Measurements from ENCODE around the gene CLRN3. TPM values are rescaled to one million over a fixed set of nuclear protein-coding genes. Genes with fewer than 3 reads are reported as not detected.

CLRN3 gene
- total RNA-seq, 2 experiments from 2014 or later: not detected

DNA sequence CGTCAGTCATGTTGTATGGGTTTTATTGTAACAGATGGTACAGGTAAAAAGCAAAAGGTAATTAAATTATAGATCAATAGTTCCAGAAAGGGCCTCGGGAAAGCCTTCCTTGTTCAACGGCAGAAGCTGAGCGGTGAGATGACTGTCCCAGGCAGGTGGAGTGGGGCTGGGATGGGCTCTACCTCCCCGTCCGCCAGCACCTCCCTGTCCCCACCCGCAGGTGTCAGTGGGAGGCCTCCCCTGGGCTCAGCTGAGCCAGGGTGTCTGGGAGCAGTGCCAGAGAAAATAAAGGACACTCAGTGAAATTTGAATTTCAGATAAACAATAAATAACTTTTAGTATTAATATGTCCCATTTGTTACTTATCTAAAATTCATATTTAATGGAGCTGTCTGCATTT lies 58.9 kb downstream of the CLRN3 start:
- peaks cover 7% of the 10 kb centered on the region for H3K27me3 Mint-ChIP-seq
- intact Hi-C loops (cut with DNase I, micrococcal nuclease): no loop called here
- H3K4me1 Mint-ChIP-seq: no peaks in the 10 kb centered on the region
- DNase-seq (no peak), ATAC-seq (no peak)
- H3K9me3 Mint-ChIP-seq (ENCODE audit: low read depth): no peaks in the 10 kb centered on the region
- ChIA-PET CTCF (no interaction called here), POLR2A (no interaction called here)
- no peak overlapping the region for H3K27ac Mint-ChIP-seq
- H3K4me3 Mint-ChIP-seq: no peak overlapping the region
- H3K36me3 Mint-ChIP-seq (ENCODE audit: low read depth): no peaks in the 10 kb centered on the region

DNA sequence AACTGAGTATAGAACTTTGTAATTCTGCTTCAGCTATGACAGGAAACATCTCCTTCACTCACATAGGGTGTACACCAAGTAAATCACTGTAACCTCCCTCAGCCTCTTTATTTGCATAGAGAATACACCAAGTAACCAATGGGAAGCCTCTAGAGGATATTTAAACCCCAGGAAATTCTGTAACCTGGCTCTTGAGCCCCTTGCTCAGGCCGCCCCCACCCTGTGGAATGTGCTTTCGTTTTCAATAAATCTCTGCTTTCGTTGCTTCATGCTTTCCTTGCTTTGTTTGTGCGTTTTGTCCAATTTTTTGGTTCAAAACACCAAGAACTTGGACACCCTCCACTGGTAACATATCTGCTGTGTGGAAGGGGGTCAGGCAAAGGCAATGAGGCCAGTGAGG lies 60.2 kb downstream of the CLRN3 start:
- Mint-ChIP-seq H3K4me1 (no peaks in the 10 kb centered on the region), H3K27ac (no peak overlapping the region), H3K9me3 (ENCODE audit: low read depth) (no peaks in the 10 kb centered on the region), H3K4me3 (no peak overlapping the region), H3K27me3 (no peaks in the 10 kb centered on the region), H3K36me3 (ENCODE audit: low read depth) (no peaks in the 10 kb centered on the region)
- DNase-seq: no peak
- ChIA-PET POLR2A (no interaction called here), CTCF (no interaction called here)
- intact Hi-C loops (cut with DNase I, micrococcal nuclease): no loop called here
- no peak for ATAC-seq

GRCh38 chr10:127830414-127830813 lies 62.3 kb downstream of the CLRN3 start:
- no peak for DNase-seq
- POLR2A ChIA-PET: no interaction called here
- no peak overlapping the region for H3K27ac Mint-ChIP-seq
- H3K4me1 Mint-ChIP-seq: no peaks in the 10 kb centered on the region
- H3K4me3 Mint-ChIP-seq: no peak overlapping the region
- H3K9me3 Mint-ChIP-seq (ENCODE audit: low read depth): no peaks in the 10 kb centered on the region
- ATAC-seq: no peak
- no peaks in the 10 kb centered on the region for H3K27me3 Mint-ChIP-seq
- intact Hi-C loops (cut with DNase I, micrococcal nuclease): no loop called here
- CTCF ChIA-PET: no interaction called here
- no peaks in the 10 kb centered on the region for H3K36me3 Mint-ChIP-seq (ENCODE audit: low read depth)

Other genes starting within 250 kb of the CLRN3 start
- not detected for gene FOXI2, start 155.8 kb downstream of the CLRN3 start, total RNA-seq
- gene PTPRE, start 14.2 kb upstream of the CLRN3 start, total RNA-seq: 10 to 100 TPM; 23.0 to 31.6 TPM
- gene MKI67, start 233.5 kb upstream of the CLRN3 start, total RNA-seq: 100 to 1,000 TPM; 234 to 244 TPM